ENCODE results near the gene ANKRD53. TPM values are rescaled to one million over a fixed set of nuclear protein-coding genes. Genes with fewer than 3 reads are reported as not detected.
"Not testable (repeated sequence)": the region's sequence is repeated elsewhere in the genome, so short reads cannot be mapped to it uniquely, and the experiment has no call there.

ANKRD53 gene
- total and polyA plus RNA-seq, 2 donors: 0.14 to 0.71 TPM

GRCh38 chr2:71008342-71008741 lies 29.9 kb downstream of the ANKRD53 start:
- no peaks in the 10 kb centered on the region for H3K4me1 ChIP-seq (ENCODE audit: control insufficient read depth in 2 of 2, insufficient read depth in 2 of 2, low read length in 2 of 2)
- no peaks in the 10 kb centered on the region for H3K36me3 ChIP-seq (ENCODE audit: control insufficient read depth in 2 of 2, insufficient read depth in 2 of 2, low read length in 1 of 2)
- no peak for DNase-seq (ENCODE audit: low read depth in 6 of 9, low spot score in 9 of 9)
- H3K27me3 ChIP-seq (ENCODE audit: control insufficient read depth in 2 of 2, insufficient read depth in 1 of 2, low read length in 1 of 2): peaks cover 0 to 11% of the 10 kb centered on the region in 2 donors
- 96% methylated on average over 13 of the region's 13 CpGs for WGBS
- no peak overlapping the region for H3K27ac ChIP-seq (ENCODE audit: low read depth in 1 of 2, low read length in 1 of 2)
- H3K9me3 ChIP-seq (ENCODE audit: control insufficient read depth in 2 of 2, insufficient read depth in 1 of 2, low read length in 1 of 2): no peaks in the 10 kb centered on the region
- no peak overlapping the region for H3K4me3 ChIP-seq (ENCODE audit: low read length in 2 of 2)

DNA sequence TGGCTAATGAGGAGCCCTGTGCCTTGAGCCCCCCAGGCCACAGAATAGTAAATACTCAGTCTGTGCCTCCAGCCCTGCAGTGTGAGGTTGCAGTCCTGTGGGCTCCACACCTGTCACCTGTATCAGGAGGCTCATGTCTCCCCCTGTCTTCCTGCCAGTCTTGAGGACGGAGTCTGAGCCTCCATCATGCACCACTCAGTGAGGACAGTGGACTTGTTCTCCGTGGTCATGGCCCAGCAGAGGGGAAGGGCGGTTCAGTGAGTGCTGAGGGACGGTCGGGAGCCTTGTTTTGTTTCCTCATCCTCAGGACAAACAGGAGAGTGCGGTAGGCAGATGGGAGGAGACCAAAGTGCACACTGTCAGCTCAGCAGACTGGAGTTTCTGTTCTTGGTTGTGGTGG lies 33.4 kb downstream of the ANKRD53 start:
- H3K27me3 ChIP-seq (ENCODE audit: control insufficient read depth in 2 of 2, insufficient read depth in 1 of 2, low read length in 1 of 2); H3K9me3 ChIP-seq (ENCODE audit: control insufficient read depth in 2 of 2, insufficient read depth in 1 of 2, low read length in 1 of 2); H3K27ac ChIP-seq (ENCODE audit: low read depth in 1 of 2, low read length in 1 of 2); DNase-seq (ENCODE audit: low read depth in 6 of 9, low spot score in 9 of 9); H3K4me3 ChIP-seq (ENCODE audit: low read length in 2 of 2); H3K4me1 ChIP-seq (ENCODE audit: control insufficient read depth in 2 of 2, insufficient read depth in 2 of 2, low read length in 2 of 2); H3K36me3 ChIP-seq (ENCODE audit: control insufficient read depth in 2 of 2, insufficient read depth in 2 of 2, low read length in 1 of 2): not testable (repeated sequence)
- 36% methylated on average over 6 of the region's 6 CpGs for WGBS

DNA sequence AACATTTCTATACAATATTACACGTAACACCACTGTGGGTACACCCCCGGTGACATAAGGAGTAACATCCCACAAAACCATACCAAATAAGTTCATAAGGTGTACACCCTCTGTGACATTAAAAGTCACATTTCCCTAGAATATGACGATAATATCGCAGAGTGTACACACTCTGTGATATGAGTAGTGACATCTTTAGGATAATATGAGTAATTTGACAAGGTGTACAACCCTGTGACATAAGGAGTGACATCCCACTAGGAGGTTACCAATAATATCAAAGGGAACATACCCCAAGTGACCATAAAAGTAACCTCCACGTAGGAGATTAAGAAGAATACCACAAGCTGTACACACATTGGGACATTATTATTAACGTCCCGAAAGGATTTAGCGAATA lies 40.2 kb downstream of the ANKRD53 start:
- H3K9me3 ChIP-seq (ENCODE audit: control insufficient read depth in 2 of 2, insufficient read depth in 1 of 2, low read length in 1 of 2): no peaks in the 10 kb centered on the region
- H3K4me3 ChIP-seq (ENCODE audit: low read length in 2 of 2): no peak overlapping the region
- no peaks in the 10 kb centered on the region for H3K36me3 ChIP-seq (ENCODE audit: control insufficient read depth in 2 of 2, insufficient read depth in 2 of 2, low read length in 1 of 2)
- H3K27ac ChIP-seq (ENCODE audit: low read depth in 1 of 2, low read length in 1 of 2): no peak overlapping the region
- no peaks in the 10 kb centered on the region for H3K27me3 ChIP-seq (ENCODE audit: control insufficient read depth in 2 of 2, insufficient read depth in 1 of 2, low read length in 1 of 2)
- no peak for DNase-seq (ENCODE audit: low read depth in 6 of 9, low spot score in 9 of 9)
- 91% methylated on average over 8 of the region's 8 CpGs for WGBS
- no peaks in the 10 kb centered on the region for H3K4me1 ChIP-seq (ENCODE audit: control insufficient read depth in 2 of 2, insufficient read depth in 2 of 2, low read length in 2 of 2)

- H3K27me3 ChIP-seq (ENCODE audit: control insufficient read depth in 2 of 2, insufficient read depth in 1 of 2, low read length in 1 of 2); H3K36me3 ChIP-seq (ENCODE audit: control insufficient read depth in 2 of 2, insufficient read depth in 2 of 2, low read length in 1 of 2); H3K27ac ChIP-seq (ENCODE audit: low read depth in 1 of 2, low read length in 1 of 2); DNase-seq (ENCODE audit: low read depth in 6 of 9, low spot score in 9 of 9); H3K9me3 ChIP-seq (ENCODE audit: control insufficient read depth in 2 of 2, insufficient read depth in 1 of 2, low read length in 1 of 2); H3K4me3 ChIP-seq (ENCODE audit: low read length in 2 of 2); H3K4me1 ChIP-seq (ENCODE audit: control insufficient read depth in 2 of 2, insufficient read depth in 2 of 2, low read length in 2 of 2): not testable (repeated sequence)
- WGBS: 91% methylated on average over 6 of the region's 6 CpGs
Observed at GRCh38 chr2:71019989-71020388, 41.6 kb downstream of the ANKRD53 start.

- 92% methylated on average over 14 of the region's 14 CpGs for WGBS
- H3K36me3 ChIP-seq (ENCODE audit: control insufficient read depth in 2 of 2, insufficient read depth in 2 of 2, low read length in 1 of 2); H3K4me3 ChIP-seq (ENCODE audit: low read length in 2 of 2); H3K4me1 ChIP-seq (ENCODE audit: control insufficient read depth in 2 of 2, insufficient read depth in 2 of 2, low read length in 2 of 2); H3K27ac ChIP-seq (ENCODE audit: low read depth in 1 of 2, low read length in 1 of 2); DNase-seq (ENCODE audit: low read depth in 6 of 9, low spot score in 9 of 9); H3K9me3 ChIP-seq (ENCODE audit: control insufficient read depth in 2 of 2, insufficient read depth in 1 of 2, low read length in 1 of 2); H3K27me3 ChIP-seq (ENCODE audit: control insufficient read depth in 2 of 2, insufficient read depth in 1 of 2, low read length in 1 of 2): not testable (repeated sequence)
Observed at GRCh38 chr2:71021394-71021793, 43.0 kb downstream of the ANKRD53 start.

DNA sequence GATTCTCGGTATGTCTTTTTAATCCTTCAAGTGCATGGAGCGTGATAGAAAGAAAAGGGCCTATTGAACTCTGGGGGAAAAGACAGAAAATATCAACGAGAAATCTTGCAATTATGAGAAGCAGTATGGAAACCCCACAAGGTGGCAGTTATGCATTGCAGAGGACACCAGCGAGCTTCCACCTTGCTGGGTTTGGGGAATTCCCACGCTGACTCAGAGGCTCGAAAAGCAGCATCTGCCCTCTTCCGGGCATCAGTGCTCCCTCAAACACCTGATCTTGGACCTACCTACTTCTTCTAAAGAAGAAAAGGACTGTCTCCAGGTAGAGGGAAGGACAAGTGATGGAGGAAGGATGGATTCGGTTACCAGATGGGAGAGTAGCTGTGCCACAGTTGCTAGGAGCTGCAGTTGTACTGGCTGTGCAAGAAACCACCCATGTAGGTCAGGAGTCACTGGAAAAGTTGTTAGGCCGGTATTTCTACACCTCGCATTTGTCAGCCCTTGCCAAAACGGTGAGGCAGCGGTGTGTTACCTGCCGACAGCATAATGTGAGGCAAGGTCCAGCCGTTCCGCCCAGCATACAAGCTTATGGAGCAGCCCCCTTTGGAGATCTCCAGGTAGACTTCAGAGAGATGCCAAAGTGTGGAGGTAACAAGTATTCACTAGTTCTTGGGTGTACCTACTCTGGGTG lies 45.3 kb downstream of the ANKRD53 start:
- not testable (repeated sequence) for H3K27me3 ChIP-seq (ENCODE audit: control insufficient read depth in 2 of 2, insufficient read depth in 1 of 2, low read length in 1 of 2); DNase-seq (ENCODE audit: low read depth in 6 of 9, low spot score in 9 of 9); H3K4me3 ChIP-seq (ENCODE audit: low read length in 2 of 2); H3K4me1 ChIP-seq (ENCODE audit: control insufficient read depth in 2 of 2, insufficient read depth in 2 of 2, low read length in 2 of 2); H3K27ac ChIP-seq (ENCODE audit: low read depth in 1 of 2, low read length in 1 of 2); H3K9me3 ChIP-seq (ENCODE audit: control insufficient read depth in 2 of 2, insufficient read depth in 1 of 2, low read length in 1 of 2); H3K36me3 ChIP-seq (ENCODE audit: control insufficient read depth in 2 of 2, insufficient read depth in 2 of 2, low read length in 1 of 2)
- 69% methylated on average over 15 of the region's 15 CpGs for WGBS

Other genes starting within 250 kb of the ANKRD53 start
- gene ADD2, start 210.4 kb upstream of the ANKRD53 start, total RNA-seq: 0.90 TPM
- 0.46 TPM for gene ADD2, start 210.4 kb upstream of the ANKRD53 start, polyA plus RNA-seq
- gene FIGLA, start 188.0 kb upstream of the ANKRD53 start, total RNA-seq: not detected
- 0.11 TPM for gene FIGLA, start 188.0 kb upstream of the ANKRD53 start, polyA plus RNA-seq
- gene CLEC4F, start 158.0 kb upstream of the ANKRD53 start, total RNA-seq: 0.09 TPM
- gene CLEC4F, start 158.0 kb upstream of the ANKRD53 start, polyA plus RNA-seq: 0.25 TPM
- gene CD207, start 142.8 kb upstream of the ANKRD53 start, total RNA-seq: 0.99 TPM
- gene CD207, start 142.8 kb upstream of the ANKRD53 start, polyA plus RNA-seq: 2.6 TPM
- gene VAX2, start 78.1 kb upstream of the ANKRD53 start, total RNA-seq: not detected
- 0.14 TPM for gene VAX2, start 78.1 kb upstream of the ANKRD53 start, polyA plus RNA-seq
- gene ATP6V1B1, start 42.7 kb upstream of the ANKRD53 start, total RNA-seq: 0.19 TPM
- gene ATP6V1B1, start 42.7 kb upstream of the ANKRD53 start, polyA plus RNA-seq: 1.4 TPM
- 11.9 TPM for gene TEX261, start 16.2 kb downstream of the ANKRD53 start, total RNA-seq
- 14.8 TPM for gene TEX261, start 16.2 kb downstream of the ANKRD53 start, polyA plus RNA-seq
- gene NAGK, start 90.0 kb downstream of the ANKRD53 start, total RNA-seq: 93.2 TPM
- 206 TPM for gene NAGK, start 90.0 kb downstream of the ANKRD53 start, polyA plus RNA-seq
- 18.0 TPM for gene MCEE, start 151.6 kb downstream of the ANKRD53 start, total RNA-seq
- 28.9 TPM for gene MCEE, start 151.6 kb downstream of the ANKRD53 start, polyA plus RNA-seq
- gene MPHOSPH10, start 152.0 kb downstream of the ANKRD53 start, total RNA-seq: 26.3 TPM
- gene MPHOSPH10, start 152.0 kb downstream of the ANKRD53 start, polyA plus RNA-seq: 42.2 TPM
- gene PAIP2B, start 248.5 kb downstream of the ANKRD53 start, total RNA-seq: 3.0 TPM
- 2.2 TPM for gene PAIP2B, start 248.5 kb downstream of the ANKRD53 start, polyA plus RNA-seq